ENCODE measurements around the gene ZFP36L2.

GRCh38 chr2:43265001-43265400 is 38.6 kb upstream of the ZFP36L2 start:
- TF ChIP-seq CTCF (IDR thresholded peaks at IDR 0.05 in 8 of 11, conservative IDR thresholded peaks at IDR 0.05 in 3 of 11) (no peak), POLR2AphosphoS5 (IDR thresholded peaks at IDR 0.05) (no peak)

Measured in spleen (tissue), 7 donors.